Trophoblast cell (in vitro differentiated cells and primary cell): ENCODE measurements around the gene ARAP1.

Experiments
- DNase-seq, 2 donors: peaks; one replicate each; pipeline ENCODE4 v3.0.0-alpha.2; 2016
- H2AFZ ChIP-seq: 2 replicates; pipeline ENCODE4 v1.6.1; 2013; ENCODE audit warnings: low read length, moderate library complexity, mild to moderate bottlenecking; ENCODE audit not compliant: insufficient read depth, poor library complexity
- H2AK5ac ChIP-seq: 2 replicates; pipeline ENCODE4 v1.6.1; 2013; ENCODE audit warnings: mild to moderate bottlenecking, low read length
- H2BK120ac ChIP-seq: 2 replicates; pipeline ENCODE4 v1.6.1; 2013; ENCODE audit warnings: low read length, mild to moderate bottlenecking, moderate library complexity; ENCODE audit not compliant: insufficient read depth, poor library complexity
- H2BK12ac ChIP-seq: 2 replicates; pipeline ENCODE4 v1.6.1; 2013; ENCODE audit warnings: mild to moderate bottlenecking, low read length, moderate library complexity
- H2BK5ac ChIP-seq: 2 replicates; pipeline ENCODE4 v1.6.1; 2013; ENCODE audit warnings: low read length, low read depth, moderate library complexity, mild to moderate bottlenecking; ENCODE audit not compliant: poor library complexity
- H3K14ac ChIP-seq: 2 replicates; pipeline ENCODE4 v1.6.1; 2013; ENCODE audit warnings: mild to moderate bottlenecking, low read length
- H3K18ac ChIP-seq: 2 replicates; pipeline ENCODE4 v1.6.1; 2013; ENCODE audit warnings: mild to moderate bottlenecking, low read length
- H3K23ac ChIP-seq: 2 replicates; pipeline ENCODE4 v1.6.1; 2013; ENCODE audit warnings: low read length
- H3K27ac ChIP-seq: 2 replicates; pipeline ENCODE4 v1.5.1; 2013; ENCODE audit warnings: low read depth, mild to moderate bottlenecking, inconsistent platforms, low read length, moderate library complexity
- H3K27me3 ChIP-seq: 2 replicates; pipeline ENCODE4 v1.6.1; 2013; ENCODE audit warnings: inconsistent platforms, mild to moderate bottlenecking, low read length, moderate library complexity; ENCODE audit not compliant: insufficient read depth
- H3K36me3 ChIP-seq, 2 experiments: 1 replicate in 1 of 2; 2 replicates in 1 of 2; pipeline ENCODE4 v1.6.1; 2013; ENCODE audit warnings: low read length in 2 of 2, mild to moderate bottlenecking in 2 of 2, moderate library complexity in 1 of 2; ENCODE audit not compliant: insufficient read depth in 2 of 2, control insufficient read depth in 1 of 2
- H3K4ac ChIP-seq: 2 replicates; pipeline ENCODE4 v1.6.1; 2013; ENCODE audit warnings: low read depth, mild to moderate bottlenecking, low read length, moderate library complexity
- H3K4me1 ChIP-seq, 2 experiments: 1 replicate in 1 of 2; 2 replicates in 1 of 2; pipeline ENCODE4 v1.6.1; 2013; ENCODE audit warnings: low read length in 2 of 2, mild to moderate bottlenecking in 2 of 2, moderate library complexity in 1 of 2; ENCODE audit not compliant: insufficient read depth in 2 of 2, control insufficient read depth in 1 of 2
- H3K4me2 ChIP-seq: 2 replicates; pipeline ENCODE4 v1.6.1; 2013; ENCODE audit warnings: inconsistent platforms, mild to moderate bottlenecking, low read length, moderate library complexity
- H3K4me3 ChIP-seq: 2 replicates; pipeline ENCODE4 v1.5.1; 2013; ENCODE audit warnings: mild to moderate bottlenecking, low read depth, low read length, inconsistent platforms
- H3K79me1 ChIP-seq: one replicate; pipeline ENCODE4 v1.6.1; 2013; ENCODE audit warnings: low read length
- H3K79me2 ChIP-seq: 2 replicates; pipeline ENCODE4 v1.6.1; 2013; ENCODE audit warnings: low read length, mild to moderate bottlenecking; ENCODE audit not compliant: control insufficient read depth, insufficient read depth, poor library complexity
- H3K9ac ChIP-seq: 2 replicates; pipeline ENCODE4 v1.6.1; 2013; ENCODE audit warnings: mild to moderate bottlenecking, low read length
- H3K9me3 ChIP-seq: 2 replicates; pipeline ENCODE4 v1.6.1; 2013; ENCODE audit warnings: low read depth, mild to moderate bottlenecking, control low read depth, inconsistent platforms, low read length; ENCODE audit not compliant: insufficient read depth
- H4K12ac ChIP-seq: 2 replicates; pipeline ENCODE4 v1.6.1; 2013; ENCODE audit warnings: low read depth, mild to moderate bottlenecking, low read length, moderate library complexity
- H4K8ac ChIP-seq: 2 replicates; pipeline ENCODE4 v1.6.1; 2013; ENCODE audit warnings: low read depth, mild to moderate bottlenecking, low read length, moderate library complexity
- H4K91ac ChIP-seq: one replicate; pipeline ENCODE4 v1.6.1; 2013; ENCODE audit warnings: low read depth, mild to moderate bottlenecking, low read length, moderate library complexity
- WGBS: extraction: QIAGEN DNeasy Blood & Tissue Kit; methylation state at CpG from one replicate; pipeline ENCODE4 v1.1.7; 2013; ENCODE audit warnings: missing lambda C conversion rate; ENCODE audit not compliant: insufficient read length, insufficient coverage; ENCODE audit errors: extremely low coverage; 5-methylcytosine and 5-hydroxymethylcytosine counted together

The ARAP1 gene

DNA sequence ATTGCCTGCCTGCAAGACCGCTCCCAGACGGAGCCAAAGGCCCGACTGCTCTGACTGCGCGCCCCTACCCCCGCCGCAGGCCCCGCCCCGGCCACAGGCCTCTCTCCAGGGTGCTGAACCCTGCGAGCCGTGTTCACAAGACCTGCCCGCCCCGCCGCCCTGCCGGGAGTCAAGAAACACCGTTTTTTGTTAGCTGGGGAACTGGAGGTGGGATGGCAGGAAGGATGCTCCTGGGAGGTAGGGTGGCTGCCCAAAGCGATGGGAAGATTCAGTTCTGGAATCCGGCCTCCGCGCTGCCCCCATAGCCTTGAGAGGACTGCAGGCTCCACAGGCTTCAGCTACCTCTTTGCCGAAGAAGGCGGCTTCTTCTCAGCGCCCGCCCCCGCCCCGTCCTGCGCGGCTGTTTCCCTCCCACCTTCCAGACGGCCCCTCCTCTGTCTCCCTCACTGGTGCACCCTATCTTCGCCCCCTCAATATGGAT lies 75.3 kb downstream of the ARAP1 start:
- Histone ChIP-seq H3K4me1 (no peaks in the 10 kb centered on the region), H4K8ac (no peak overlapping the region), H3K9me3 (peaks cover 7% of the 10 kb centered on the region), H3K79me1 (no peaks in the 10 kb centered on the region), H3K36me3 (no peaks in the 10 kb centered on the region), H3K4me3 (no peak overlapping the region), H3K18ac (no peak overlapping the region), H4K12ac (no peak overlapping the region), H3K27ac (no peak overlapping the region), H4K91ac (no peak overlapping the region), H3K14ac (no peak overlapping the region), H2BK5ac (no peak overlapping the region), H2BK120ac (no peak overlapping the region), H2BK12ac (no peak overlapping the region), H2AK5ac (no peak overlapping the region), H3K4ac (no peak overlapping the region), H2AFZ (no peak overlapping the region), H3K4me2 (no peak overlapping the region), H3K9ac (no peak overlapping the region), H3K23ac (no peak overlapping the region), H3K27me3 (peaks cover 31% of the 10 kb centered on the region), H3K79me2 (no peaks in the 10 kb centered on the region)
- WGBS, result no CpG with 5 or more reads among the region's 30 CpGs
- peak; percentile 48 to 76 for DNase-seq

DNA sequence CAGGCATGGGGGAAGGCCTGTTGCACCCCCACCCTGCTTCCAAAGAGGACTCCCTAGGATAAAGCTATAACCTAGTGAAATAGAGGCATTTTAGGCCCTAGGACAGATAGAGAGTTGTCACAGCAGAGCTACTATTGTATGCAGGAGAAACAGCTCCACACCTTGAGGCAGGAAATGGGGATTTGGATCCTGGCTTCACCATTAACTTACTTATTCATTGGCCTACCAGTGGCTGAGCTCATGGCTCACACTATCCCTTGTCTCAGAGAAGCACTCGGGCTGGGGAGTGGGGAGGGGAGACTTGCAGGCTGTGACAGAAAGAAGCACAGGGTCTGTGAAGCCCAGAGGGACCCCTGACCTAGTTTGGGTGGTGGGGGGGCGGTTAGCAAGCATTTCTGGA lies 77.0 kb downstream of the ARAP1 start:
- Histone ChIP-seq H3K79me2 (no peaks in the 10 kb centered on the region), H2BK120ac (no peak overlapping the region), H3K79me1 (no peaks in the 10 kb centered on the region), H3K9me3 (peaks cover 7% of the 10 kb centered on the region), H3K27ac (no peak overlapping the region), H4K12ac (no peak overlapping the region), H3K4me2 (no peak overlapping the region), H3K36me3 (no peaks in the 10 kb centered on the region), H4K8ac (no peak overlapping the region), H4K91ac (no peak overlapping the region), H3K23ac (no peak overlapping the region), H3K18ac (no peak overlapping the region), H3K9ac (no peak overlapping the region), H2BK12ac (no peak overlapping the region), H2AFZ (no peak overlapping the region), H3K14ac (no peak overlapping the region), H2BK5ac (no peak overlapping the region), H3K27me3 (peaks cover 31% of the 10 kb centered on the region), H2AK5ac (no peak overlapping the region), H3K4me3 (no peak overlapping the region), H3K4ac (no peak overlapping the region), H3K4me1 (no peaks in the 10 kb centered on the region)
- WGBS, result no CpG with 5 or more reads among the region's 2 CpGs
- DNase-seq, result no peak

DNA sequence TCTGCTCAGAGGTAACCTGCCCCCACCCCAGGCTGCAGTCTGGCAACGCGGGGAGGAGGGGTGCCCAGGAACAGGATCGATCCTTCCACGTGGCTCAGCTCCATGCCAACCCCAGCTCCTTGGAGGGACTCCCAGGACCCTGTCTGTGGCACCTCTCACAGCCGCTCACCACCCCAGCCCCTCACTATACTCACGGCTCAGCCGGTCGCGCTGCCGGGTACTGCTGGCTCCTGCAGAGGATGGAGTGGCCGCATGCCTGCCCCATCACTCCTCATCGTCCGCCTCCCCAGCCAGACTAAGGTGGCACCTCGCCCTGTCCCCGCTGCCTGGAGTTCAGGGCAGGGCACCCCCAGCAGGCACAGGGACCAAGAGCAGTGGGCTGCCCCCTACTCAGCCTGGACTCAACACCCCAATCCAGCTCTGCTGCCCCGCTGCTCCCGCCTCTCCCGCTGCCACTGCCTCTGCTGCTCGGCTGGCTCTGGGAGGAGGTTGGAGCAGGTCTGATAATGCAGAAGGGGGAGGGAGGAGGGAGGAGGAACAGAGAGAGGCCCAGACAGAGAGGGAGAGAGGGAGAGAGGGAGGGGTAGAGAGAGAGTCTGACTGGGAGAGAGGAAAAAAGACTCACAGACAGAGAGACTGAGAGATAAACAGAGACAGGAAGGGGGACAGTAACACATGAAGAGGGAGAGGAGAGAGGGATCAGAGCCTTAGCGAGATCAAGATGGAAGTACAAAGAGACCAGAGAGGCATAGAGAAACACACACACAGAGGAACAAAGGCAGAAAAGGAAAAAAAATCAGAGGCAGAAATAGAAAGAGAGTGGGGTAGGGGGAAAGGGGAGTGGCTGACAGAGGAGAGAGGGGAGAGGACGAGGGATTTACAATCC lies 78.0 kb downstream of the ARAP1 start, which contains the start of gene PDE2A:
PDE2A (minus strand) TSS at position 480 of the 886 bp plus-strand sequence; CDS start at position 265, 215 bp downstream.
- no peak within 1 kb of the TSS for H2BK120ac ChIP-seq
- H3K4me3 ChIP-seq, result no peak within 1 kb of the TSS
- no peak within 1 kb of the TSS for H2AFZ ChIP-seq
- DNase-seq, result no peak
- no peak within 1 kb of the TSS for H3K14ac ChIP-seq
- no peak within 1 kb of the TSS for H2AK5ac ChIP-seq
- H3K23ac ChIP-seq, result no peak within 1 kb of the TSS
- no peak within 1 kb of the TSS for H4K12ac ChIP-seq
- H3K4me2 ChIP-seq, result no peak within 1 kb of the TSS
- H3K9me3 ChIP-seq, result peaks cover 7% of the 10 kb centered on the region
- no peak within 1 kb of the TSS for H4K91ac ChIP-seq
- no peaks in the 10 kb centered on the region for H3K79me2 ChIP-seq
- WGBS, result no CpG with 5 or more reads among the region's 21 CpGs
- H4K8ac ChIP-seq, result no peak within 1 kb of the TSS
- H3K36me3 ChIP-seq, result no peaks in the 10 kb centered on the region
- no peak within 1 kb of the TSS for H3K9ac ChIP-seq
- no peak within 1 kb of the TSS for H2BK5ac ChIP-seq
- no peaks in the 10 kb centered on the region for H3K79me1 ChIP-seq
- no peak within 1 kb of the TSS for H3K27ac ChIP-seq
- H3K4ac ChIP-seq, result no peak within 1 kb of the TSS
- no peak within 1 kb of the TSS for H3K18ac ChIP-seq
- no peak within 1 kb of the TSS for H2BK12ac ChIP-seq
- peaks cover 31% of the 10 kb centered on the region for H3K27me3 ChIP-seq
- no peaks in the 10 kb centered on the region for H3K4me1 ChIP-seq

DNA sequence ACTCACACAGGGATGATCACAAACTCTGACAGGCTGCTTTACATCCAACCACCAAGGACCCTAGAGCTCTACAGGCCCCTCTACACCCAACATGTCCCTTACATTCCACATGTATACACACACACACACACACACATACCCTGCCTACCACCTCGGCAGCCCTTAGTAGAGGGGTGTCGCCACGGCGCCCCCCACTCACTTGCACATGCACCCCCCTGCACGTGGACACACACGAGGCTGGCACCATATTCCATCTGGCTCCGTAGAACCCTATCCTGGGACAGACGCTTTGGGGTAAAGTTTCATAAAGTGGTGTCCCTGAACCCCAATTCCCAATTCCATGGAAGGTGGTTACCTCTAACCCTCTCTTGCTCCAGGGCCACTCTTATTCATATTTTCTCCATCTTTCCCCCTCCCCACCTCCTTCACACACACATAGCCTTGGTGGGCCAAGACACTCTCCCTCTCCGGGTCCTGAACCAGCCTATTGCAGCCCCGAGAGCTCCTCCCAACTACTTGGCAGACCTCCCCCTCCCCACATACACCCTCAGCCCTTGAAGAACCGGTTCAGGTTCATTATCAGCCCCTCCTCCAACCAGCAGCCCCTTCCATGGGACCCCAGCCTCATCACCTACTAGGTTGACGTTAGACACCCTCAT lies 78.8 kb downstream of the ARAP1 start:
- WGBS, result no CpG with 5 or more reads among the region's 12 CpGs
- Histone ChIP-seq H3K27ac (no peak overlapping the region), H3K18ac (no peak overlapping the region), H2BK120ac (no peak overlapping the region), H3K4me2 (no peak overlapping the region), H3K79me2 (no peaks in the 10 kb centered on the region), H4K12ac (no peak overlapping the region), H3K27me3 (peaks cover 31% of the 10 kb centered on the region), H2AK5ac (no peak overlapping the region), H2AFZ (no peak overlapping the region), H3K23ac (no peak overlapping the region), H4K91ac (no peak overlapping the region), H3K4me3 (no peak overlapping the region), H3K36me3 (no peaks in the 10 kb centered on the region), H2BK12ac (no peak overlapping the region), H3K4me1 (no peaks in the 10 kb centered on the region), H4K8ac (no peak overlapping the region), H2BK5ac (no peak overlapping the region), H3K9me3 (peaks cover 7% of the 10 kb centered on the region), H3K79me1 (no peaks in the 10 kb centered on the region), H3K9ac (no peak overlapping the region), H3K14ac (no peak overlapping the region), H3K4ac (no peak overlapping the region)
- DNase-seq, result no peak
